SU-DHL-6 (cell line): ENCODE results near the gene MEGF6.

ENCODE experiments used
- H2AFZ ChIP-seq: fragments of 200-600 bp; sonication (generic); 2 replicates; pipeline ENCODE4 v1.6.1; 2014; ENCODE audit warnings: low read depth, mild to moderate bottlenecking, moderate library complexity, mixed read lengths, antibody characterized with exemption, low read length; ENCODE audit not compliant: severe bottlenecking
- H3F3A ChIP-seq: fragments of 200-600 bp; shearing (Covaris generic); 2 replicates; pipeline ENCODE4 v1.6.0; 2016; ENCODE audit warnings: antibody characterized with exemption, mild to moderate bottlenecking; ENCODE audit not compliant: insufficient read depth
- H3K27ac ChIP-seq: fragments of 200-600 bp; sonication (generic); 2 replicates; pipeline ENCODE4 v1.5.1; 2016; ENCODE audit warnings: low read depth, mild to moderate bottlenecking, low read length, moderate library complexity, mixed read lengths
- H3K27me3 ChIP-seq: fragments of 200-600 bp; sonication (generic), shearing (Covaris generic); 2 replicates; pipeline ENCODE4 v1.6.0; 2014; ENCODE audit warnings: mild to moderate bottlenecking, low read length
- H3K36me3 ChIP-seq: fragments of 200-600 bp; sonication (generic); 2 replicates; pipeline ENCODE4 v1.6.1; 2014; ENCODE audit warnings: mild to moderate bottlenecking, low read length, mixed read lengths
- H3K4me2 ChIP-seq: fragments of 300-600, 200-600 bp; shearing (Covaris generic), sonication (generic); 2 replicates; pipeline ENCODE4 v1.6.0; 2014; ENCODE audit warnings: low read length, low read depth, mild to moderate bottlenecking; ENCODE audit not compliant: poor library complexity, severe bottlenecking
- H3K4me3 ChIP-seq: fragments of 200-600 bp; sonication (generic); 2 replicates; pipeline ENCODE4 v1.5.1; 2014; ENCODE audit warnings: antibody characterized with exemption, low read length, mild to moderate bottlenecking, mixed read lengths; ENCODE audit not compliant: insufficient read depth, poor library complexity, severe bottlenecking
- H3K79me2 ChIP-seq: fragments of 200-600 bp; sonication (generic); 2 replicates; pipeline ENCODE4 v1.6.1; 2014; ENCODE audit warnings: mild to moderate bottlenecking, low read length, moderate library complexity; ENCODE audit not compliant: insufficient read depth
- H3K9ac ChIP-seq: fragments of 200-600 bp; sonication (generic); 2 replicates; pipeline ENCODE4 v1.7.0; 2014; ENCODE audit warnings: mild to moderate bottlenecking, low read length
- H3K9me2 ChIP-seq: fragments of 200-600 bp; sonication (generic); replicated peaks from 2 replicates; pipeline ENCODE4 v1.6.1; 2014; ENCODE audit warnings: low read length; ENCODE audit not compliant: insufficient read depth
- H3K9me3 ChIP-seq: fragments of 200-600 bp; sonication (generic); 2 replicates; pipeline ENCODE4 v1.6.1; 2014; ENCODE audit warnings: low read length, mixed read lengths; ENCODE audit not compliant: insufficient read depth
- H4K20me1 ChIP-seq: fragments of 200-600 bp; sonication (generic); 2 replicates; pipeline ENCODE4 v1.6.1; 2014; ENCODE audit warnings: low read depth, mild to moderate bottlenecking, antibody characterized with exemption, low read length, moderate library complexity, mixed read lengths
- EZH2phosphoT487 ChIP-seq: fragments of 200-600 bp; sonication (generic), shearing (Covaris generic); conservative IDR thresholded peaks from 2 replicates; pipeline ENCODE4 v1.6.1; 2018; ENCODE audit warnings: mild to moderate bottlenecking, antibody characterized with exemption, low read length, moderate library complexity, mixed read lengths
- TF ChIP-seq, protein P1 (sequence below): fragments of 200-600 bp; sonication (generic); IDR thresholded peaks from one replicate; pipeline ENCODE4 v1.5.1; 2017; ENCODE audit warnings: antibody characterized with exemption, mild to moderate bottlenecking, low read length, moderate library complexity; ENCODE audit not compliant: insufficient read depth, poor library complexity, severe bottlenecking

The MEGF6 gene

DNA sequence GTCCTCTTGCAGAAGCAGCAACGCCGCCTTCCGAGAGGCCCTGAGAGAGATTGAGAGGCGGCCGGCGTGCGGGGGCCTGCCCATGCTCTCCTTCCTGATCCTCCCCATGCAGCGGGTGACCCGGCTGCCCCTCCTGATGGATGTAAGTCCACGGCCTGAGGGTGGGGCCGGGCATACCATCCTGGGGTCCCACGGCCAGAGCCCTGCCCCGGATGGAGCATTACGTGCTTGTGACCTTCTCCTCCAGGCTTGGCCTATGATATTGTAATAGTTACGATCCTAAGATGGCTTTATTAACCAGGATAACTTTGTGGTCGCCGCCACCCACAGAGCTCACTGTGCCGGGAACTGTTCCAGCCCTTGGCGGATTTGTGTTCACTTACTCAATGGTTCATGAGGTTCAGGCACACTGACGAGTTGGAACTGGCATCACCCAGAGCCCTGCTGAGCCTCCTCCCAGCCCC is 137.9 kb downstream of the MEGF6 start:
- Histone ChIP-seq H3K79me2 (no peaks in the 10 kb centered on the region), H3K9me3 (no peaks in the 10 kb centered on the region), H3K27ac (no peak overlapping the region), H3K4me3 (no peak overlapping the region), H2AFZ (no peak overlapping the region), H3K36me3 (no peaks in the 10 kb centered on the region), H3K9me2 (no peaks in the 10 kb centered on the region), H3K4me2 (no peak overlapping the region), H4K20me1 (no peaks in the 10 kb centered on the region), H3F3A (no peaks in the 10 kb centered on the region), H3K9ac (no peak overlapping the region), H3K27me3 (no peaks in the 10 kb centered on the region)
- TF ChIP-seq, protein P1, sequence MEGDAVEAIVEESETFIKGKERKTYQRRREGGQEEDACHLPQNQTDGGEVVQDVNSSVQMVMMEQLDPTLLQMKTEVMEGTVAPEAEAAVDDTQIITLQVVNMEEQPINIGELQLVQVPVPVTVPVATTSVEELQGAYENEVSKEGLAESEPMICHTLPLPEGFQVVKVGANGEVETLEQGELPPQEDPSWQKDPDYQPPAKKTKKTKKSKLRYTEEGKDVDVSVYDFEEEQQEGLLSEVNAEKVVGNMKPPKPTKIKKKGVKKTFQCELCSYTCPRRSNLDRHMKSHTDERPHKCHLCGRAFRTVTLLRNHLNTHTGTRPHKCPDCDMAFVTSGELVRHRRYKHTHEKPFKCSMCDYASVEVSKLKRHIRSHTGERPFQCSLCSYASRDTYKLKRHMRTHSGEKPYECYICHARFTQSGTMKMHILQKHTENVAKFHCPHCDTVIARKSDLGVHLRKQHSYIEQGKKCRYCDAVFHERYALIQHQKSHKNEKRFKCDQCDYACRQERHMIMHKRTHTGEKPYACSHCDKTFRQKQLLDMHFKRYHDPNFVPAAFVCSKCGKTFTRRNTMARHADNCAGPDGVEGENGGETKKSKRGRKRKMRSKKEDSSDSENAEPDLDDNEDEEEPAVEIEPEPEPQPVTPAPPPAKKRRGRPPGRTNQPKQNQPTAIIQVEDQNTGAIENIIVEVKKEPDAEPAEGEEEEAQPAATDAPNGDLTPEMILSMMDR: no peak
- TF ChIP-seq EZH2phosphoT487: no peak

DNA sequence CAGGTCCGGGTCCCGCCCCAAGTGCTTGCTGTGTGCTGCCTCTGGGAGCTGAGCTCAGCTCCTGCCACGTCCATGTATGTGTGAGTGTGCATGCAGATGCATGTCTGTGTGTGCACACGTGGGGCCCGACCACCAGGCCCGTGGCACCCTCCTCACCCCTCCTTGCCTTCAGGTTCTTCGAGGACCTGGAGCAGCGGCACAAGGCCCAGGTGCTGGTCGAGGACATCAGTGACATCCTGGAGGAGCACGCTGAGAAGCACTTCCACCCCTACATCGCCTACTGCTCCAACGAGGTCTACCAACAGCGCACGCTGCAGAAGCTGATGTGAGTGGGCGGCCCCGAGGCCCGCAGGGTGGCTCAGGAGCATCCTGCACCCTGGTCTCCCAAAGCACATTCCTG is 138.4 kb downstream of the MEGF6 start:
- no peaks in the 10 kb centered on the region for H3K79me2 ChIP-seq
- no peak overlapping the region for H2AFZ ChIP-seq
- H3K36me3 ChIP-seq: no peaks in the 10 kb centered on the region

DNA sequence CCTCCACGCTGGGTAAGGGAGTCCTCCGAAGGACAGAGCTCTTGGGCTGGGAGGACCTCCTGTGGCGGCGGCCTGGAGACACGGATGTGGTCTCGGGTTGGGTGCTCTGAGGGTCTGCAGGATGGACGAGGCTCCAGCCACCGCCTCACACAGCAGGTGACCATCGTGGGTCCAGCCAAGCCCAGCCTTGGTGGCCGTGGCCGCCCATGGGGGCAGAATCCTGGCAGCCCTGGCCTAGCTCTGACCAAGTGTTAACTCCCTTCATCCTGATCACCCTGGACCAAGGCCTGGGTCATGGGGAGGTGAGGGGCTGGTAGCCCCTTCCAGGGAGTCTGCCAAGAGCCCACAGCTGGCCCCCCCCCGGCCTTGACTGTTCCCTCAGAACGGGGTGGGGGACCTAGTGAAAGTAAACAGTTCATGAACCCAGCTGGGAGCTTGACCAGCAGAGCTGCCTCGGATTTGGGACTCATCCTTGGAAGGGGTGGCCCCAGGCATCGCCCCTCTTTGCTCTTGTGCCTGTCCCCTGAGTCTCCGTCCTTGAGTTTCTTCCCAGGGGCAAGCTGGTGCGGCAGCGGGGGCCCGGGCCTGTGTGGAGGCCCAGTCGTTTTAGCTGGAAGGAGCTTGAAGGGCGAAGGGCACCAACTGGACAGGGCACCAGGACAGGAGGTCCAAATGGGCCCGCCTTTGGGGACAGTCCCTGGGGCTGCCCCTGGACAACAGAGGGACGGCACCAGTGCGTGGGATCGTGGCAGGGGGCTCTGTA is 139.0 kb downstream of the MEGF6 start:
- Histone ChIP-seq H3K27me3 (no peaks in the 10 kb centered on the region), H3K9ac (no peak overlapping the region), H3K9me3 (no peaks in the 10 kb centered on the region), H3K9me2 (no peaks in the 10 kb centered on the region), H3F3A (no peaks in the 10 kb centered on the region), H2AFZ (no peak overlapping the region), H3K4me2 (no peak overlapping the region), H4K20me1 (no peaks in the 10 kb centered on the region), H3K4me3 (no peak overlapping the region), H3K27ac (no peak overlapping the region), H3K79me2 (no peaks in the 10 kb centered on the region), H3K36me3 (no peaks in the 10 kb centered on the region)
- no peak for TF ChIP-seq EZH2phosphoT487
- TF ChIP-seq, protein P1: no peak

More for the DNA sequence above, 138.4 kb downstream of the MEGF6 start:
- Histone ChIP-seq H3K4me3 (no peak overlapping the region), H3K9me2 (no peaks in the 10 kb centered on the region), H3K9me3 (no peaks in the 10 kb centered on the region), H3K27me3 (no peaks in the 10 kb centered on the region), H3K4me2 (no peak overlapping the region), H4K20me1 (no peaks in the 10 kb centered on the region), H3F3A (no peaks in the 10 kb centered on the region), H3K9ac (no peak overlapping the region), H3K27ac (no peak overlapping the region)
- TF ChIP-seq, protein P1: no peak
- no peak for TF ChIP-seq EZH2phosphoT487
